Stromal cell of bone marrow (primary cell): ENCODE measurements around the gene EIF4G2.

ENCODE experiments used
- DNase-seq: peaks from one replicate; pipeline ENCODE4 v3.0.0-alpha.2; 2012; ENCODE audit warnings: low read depth

EIF4G2 gene

DNA sequence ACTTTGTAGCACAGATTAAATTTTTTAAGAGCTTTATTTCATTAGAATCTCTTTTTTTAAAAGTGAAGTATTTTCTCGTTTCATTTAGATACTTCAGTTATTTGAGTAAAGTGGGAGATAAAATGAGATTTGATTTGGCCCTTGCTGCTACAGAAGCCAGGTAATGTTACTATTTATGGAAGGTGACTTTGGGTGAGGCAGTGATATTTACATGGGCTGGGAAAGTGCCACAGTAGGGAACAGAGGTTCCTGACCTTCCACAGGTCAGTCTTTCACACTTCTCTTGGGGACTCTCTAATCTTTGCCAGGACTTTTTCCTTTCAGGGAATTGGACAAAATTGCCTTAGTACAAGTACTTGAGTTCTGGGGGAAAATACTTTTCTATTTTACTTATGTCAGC lies 37.3 kb downstream of the EIF4G2 start:
- DNase-seq: no peak

DNA sequence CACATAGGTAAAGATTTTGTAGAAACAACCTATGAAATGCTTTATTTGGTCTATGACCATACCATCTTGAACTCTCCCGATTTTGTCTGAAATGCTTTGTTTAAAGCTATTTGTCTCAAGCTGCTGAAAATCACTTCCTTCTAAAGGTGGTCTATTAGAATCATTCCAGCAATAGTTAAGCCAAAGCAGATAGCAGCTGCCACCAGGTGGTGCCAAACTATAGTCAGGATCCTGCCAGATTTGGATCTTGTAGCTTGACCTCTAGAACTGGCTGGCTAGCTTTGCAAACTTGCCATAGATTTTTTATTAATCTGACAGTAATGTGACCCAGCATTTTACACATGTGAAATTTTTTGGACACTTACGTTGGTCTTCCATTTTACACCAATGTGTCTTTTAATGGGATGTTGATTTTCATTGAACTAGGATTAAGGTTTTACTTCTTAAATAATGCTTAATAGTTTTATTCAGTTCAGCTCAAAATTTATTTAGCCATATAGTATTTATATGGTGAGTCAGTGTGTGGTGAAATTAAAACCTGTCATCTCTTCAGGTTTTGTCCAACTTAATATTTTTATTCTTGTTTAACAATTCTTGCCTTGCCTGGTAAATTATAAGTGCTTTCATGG lies 38.0 kb downstream of the EIF4G2 start:
- peak; percentile 30 for DNase-seq

DNA sequence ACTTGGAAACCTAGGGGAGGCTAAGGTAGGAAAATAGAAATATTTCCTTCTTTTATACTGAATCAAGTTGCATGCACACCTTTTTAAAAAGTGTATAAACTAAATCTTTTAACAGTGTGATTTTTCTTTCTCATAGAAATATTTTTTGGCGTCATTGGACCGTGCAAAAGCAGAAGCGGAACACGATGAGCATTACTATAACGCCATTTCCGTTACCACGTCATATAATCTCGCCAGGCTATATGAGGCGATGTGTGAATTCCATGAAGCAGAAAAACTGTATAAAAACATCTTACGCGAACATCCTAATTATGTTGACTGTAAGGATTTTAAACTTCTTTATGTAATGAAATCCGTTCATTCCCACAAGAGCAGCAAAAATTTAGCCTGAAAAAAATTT lies 44.3 kb downstream of the EIF4G2 start:
- no peak for DNase-seq

DNA sequence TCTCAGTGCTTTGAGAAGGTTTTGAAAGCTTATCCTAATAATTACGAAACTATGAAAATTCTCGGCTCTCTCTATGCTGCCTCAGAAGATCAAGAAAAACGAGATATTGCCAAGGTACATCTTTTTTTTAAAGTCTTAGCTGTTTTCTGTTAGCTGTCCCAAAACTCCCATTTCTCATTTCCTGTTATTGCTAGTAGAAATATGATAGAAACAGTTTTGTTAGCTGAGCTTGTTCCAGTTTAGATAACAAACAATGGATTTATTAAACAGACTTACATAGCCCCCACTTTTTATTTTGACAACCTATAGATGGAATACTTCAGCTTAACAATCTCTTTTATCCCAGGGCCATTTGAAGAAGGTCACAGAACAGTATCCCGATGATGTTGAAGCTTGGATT lies 45.0 kb downstream of the EIF4G2 start:
- no peak for DNase-seq

DNA sequence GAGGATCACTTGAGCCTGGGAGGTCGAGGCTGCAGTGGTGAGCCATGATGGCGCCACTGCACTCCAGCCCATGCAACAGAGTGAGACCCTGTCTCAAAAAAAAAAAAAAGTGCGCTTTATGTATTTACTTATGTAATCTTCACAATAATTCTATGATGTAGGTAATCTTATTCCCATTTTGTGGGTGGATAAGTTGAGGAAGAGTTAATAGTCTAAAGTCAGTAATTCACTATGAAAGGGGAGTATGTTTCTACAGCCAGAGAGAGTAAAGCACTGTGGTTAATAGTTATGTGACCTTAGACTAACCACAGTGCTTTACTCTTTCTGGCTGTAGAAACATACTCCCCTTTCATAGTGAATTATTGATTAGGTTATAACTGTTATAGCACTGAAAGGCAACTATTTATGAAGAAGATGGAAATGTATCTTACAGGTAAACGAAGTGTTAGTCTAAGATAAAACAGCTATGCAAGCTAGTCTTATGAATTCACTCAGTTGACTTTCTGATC lies 45.8 kb downstream of the EIF4G2 start:
- no peak for DNase-seq

DNA sequence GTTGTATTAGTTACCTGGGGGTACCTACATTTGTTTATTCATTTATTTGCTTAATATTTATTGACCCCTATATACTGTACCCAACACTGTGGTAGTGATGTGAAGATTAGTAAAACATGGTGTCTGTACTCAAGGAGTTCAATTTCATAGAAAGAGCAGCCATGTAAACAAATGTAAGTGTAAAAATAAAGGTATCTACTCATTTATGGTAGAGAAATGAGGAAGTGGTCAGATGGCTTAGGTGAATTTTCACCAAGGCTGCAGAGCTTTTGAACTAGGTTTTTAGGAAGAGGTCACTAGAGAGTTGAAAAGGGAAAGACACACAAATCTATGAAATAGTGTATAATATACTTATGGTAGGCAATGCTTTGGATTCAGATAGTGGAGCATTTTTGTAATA lies 46.5 kb downstream of the EIF4G2 start:
- no peak for DNase-seq

DNA sequence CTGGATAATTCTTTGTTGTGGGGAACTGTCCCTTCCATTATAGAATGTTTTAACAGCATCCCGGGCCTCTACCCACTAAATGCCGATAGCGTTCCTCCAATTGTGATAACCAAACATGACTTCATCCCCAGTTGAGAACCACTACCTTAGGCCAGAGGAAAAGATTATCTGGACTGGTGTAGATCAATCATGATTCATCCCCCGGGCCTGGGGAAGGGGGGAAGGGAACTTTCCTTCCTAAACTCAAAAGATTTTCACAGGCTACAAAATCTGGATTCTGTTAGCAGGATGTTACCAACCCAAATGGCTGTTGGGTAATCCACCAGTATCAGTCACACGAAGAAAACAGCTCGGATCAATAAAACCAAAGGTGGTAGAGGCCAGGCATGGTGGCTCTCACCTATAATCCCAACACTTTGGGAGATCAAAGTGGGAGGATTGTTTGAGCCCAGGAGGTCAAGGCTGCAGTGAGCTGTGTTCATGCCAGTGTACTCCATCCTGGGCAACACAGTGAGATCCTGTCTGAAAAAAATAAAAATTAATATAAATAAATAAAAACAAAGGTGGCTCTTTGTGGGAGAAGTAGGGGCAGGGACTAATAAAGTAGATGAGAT lies 47.5 kb downstream of the EIF4G2 start:
- DNase-seq: no peak

DNA sequence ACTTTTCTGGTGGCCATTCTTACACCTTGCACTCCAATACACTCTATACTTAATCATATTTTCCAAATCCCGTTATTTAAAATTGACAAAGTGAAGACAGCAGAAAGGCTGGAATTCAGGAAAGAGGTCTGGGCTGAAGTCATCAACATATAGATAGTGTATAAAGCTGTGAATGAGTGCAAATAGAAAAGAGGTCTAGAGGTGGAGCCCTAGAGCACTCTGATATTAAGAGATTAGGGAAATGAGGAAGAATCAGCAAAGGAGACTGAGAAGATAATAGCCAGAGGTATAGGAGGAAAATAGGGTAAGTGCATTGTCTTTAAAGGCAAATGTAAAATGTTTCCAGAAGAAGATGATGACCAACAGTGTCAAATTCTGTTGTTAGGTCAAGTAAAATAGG lies 49.8 kb downstream of the EIF4G2 start:
- DNase-seq: no peak

DNA sequence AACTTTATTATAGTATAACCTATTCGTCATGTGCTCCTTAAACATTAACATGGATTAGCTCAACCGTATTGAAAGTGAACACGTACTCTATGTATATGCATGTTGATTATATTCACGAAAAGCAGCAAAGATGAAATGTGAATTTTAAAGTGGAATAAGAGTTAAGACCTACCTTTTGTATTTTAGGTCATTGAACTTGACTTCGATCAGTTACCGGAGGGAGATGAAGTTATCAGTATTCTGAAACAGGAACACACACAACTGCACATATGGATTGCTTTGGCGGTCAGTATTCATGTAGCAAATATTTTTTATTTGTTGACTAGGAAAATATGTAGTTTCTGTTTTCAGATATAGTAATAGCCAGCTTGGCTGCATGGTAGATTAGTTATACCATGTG lies 56.2 kb downstream of the EIF4G2 start:
- DNase-seq: no peak

DNA sequence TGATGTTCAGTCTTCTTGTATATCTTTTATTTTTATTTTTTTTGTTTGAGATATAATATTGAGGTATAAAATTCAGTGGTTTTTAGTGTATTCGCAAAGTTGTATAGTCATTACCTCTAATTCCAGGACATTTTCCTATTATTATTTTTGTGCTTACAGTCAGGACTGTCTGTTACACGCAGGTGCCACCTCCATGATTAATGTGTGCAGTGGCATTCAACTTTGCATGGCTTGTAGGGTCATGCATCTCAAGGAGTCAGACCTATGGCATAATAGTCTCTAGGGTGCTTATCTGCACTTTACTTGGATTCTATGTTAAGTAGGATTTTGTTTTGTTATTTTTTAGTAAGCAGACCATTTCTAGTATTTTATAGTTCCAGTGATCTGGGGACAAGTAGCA lies 56.7 kb downstream of the EIF4G2 start:
- no peak for DNase-seq

DNA sequence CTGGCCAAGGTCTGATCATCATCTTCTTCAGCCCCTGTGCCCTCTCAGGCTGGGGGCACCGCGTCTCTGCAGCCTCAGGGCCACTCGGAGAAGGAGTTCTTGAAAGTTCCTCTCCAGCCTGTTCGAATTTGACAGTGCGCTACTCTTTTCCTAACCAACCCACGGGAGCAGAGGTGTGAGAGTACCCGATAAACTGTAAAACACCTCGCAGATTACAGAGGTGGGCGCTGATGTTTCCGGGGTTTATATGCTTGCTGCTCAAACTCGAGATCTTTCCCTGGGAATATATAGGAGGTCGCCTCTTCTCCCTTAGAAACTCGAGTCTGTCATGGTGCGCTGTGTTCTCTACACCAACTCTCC lies 57.2 kb downstream of the EIF4G2 start:
- DNase-seq: no peak

DNA sequence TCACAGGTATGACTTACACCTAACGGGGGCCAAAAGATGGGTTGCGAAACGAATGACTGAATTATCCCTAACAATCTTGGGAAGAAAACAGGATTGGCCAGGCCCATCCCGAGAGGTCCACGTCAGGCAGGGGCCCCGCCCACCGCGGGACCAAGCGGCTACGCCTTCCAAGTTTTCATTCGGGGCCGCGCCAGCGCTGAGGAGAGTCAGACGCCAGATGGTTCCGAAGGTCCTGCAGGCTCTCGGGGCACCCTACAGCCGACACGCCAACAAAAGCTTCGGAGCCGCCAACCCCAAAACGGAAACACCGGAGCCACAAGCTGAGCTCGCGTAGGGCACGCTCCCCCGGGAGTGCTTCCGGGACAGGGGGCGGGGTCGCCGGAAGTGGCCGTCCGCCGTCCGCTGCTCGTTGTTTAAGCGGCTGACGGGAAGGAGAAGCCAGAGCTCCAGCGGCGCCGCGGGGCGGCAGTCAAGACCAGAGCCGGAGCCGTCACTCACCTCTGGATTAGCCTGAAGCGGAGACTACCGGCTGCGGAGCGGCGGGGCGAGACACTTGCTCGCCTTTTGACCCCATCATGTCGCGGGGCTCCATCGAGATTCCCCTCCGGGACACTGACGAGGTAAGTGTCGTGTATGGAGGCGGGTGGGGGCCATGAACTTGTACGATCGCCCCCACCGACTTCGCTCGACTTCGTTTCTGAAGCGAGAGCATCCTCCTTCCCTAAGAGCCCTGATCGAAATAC lies 57.7 kb downstream of the EIF4G2 start, which contains the start of gene CTR9:
Gene CTR9 (plus strand): TSS at position 409 of the 743 bp plus-strand sequence. CDS start 167 bp downstream, at position 576.
- peak; percentile 83 for DNase-seq

DNA sequence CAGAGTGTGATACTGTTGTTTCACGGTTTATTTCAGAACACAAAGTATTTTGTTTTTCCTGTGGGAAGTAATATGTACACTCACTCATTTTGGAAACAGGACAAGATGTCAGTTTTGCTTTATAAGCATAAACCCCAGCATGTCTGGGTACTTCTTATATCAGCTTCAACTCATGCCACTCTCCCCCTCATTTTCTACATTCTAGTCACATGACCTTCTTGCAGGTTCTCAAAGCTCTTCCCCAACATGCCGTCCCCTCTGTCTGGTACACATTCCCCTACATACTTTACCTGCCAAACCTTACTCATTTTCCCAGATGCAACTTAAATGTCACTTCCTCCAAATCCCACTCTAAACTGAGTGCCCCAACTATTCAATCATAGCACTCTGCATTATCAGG lies 59.2 kb downstream of the EIF4G2 start:
- no peak for DNase-seq

DNA sequence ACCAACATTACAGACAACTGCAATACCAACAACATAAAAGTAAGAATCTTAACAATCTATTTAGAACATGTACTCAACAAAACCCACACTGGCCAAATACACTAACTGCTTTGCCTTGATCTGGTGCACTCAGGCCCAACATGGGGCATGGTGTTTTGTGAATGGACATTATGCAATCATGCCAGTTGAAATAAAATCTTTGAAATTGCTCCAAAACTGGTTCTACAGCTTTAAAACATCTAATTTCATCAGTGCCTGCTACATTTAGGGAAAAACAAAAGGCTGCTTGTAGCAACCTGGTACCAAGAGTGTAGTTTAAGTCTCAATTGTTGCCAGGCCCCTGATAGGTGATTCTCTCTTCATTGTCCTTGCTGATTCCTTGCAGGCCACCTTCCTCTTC lies 61.0 kb downstream of the EIF4G2 start:
- no peak for DNase-seq
